B cell (primary cell): ENCODE measurements around the gene SPHKAP.

ENCODE experiments used
- EZH2 ChIP-seq: IDR thresholded peaks from 2 replicates; pipeline ENCODE4 v1.6.1; 2012; ENCODE audit warnings: borderline replicate concordance, low read depth, mild to moderate bottlenecking, moderate library complexity, low read length; ENCODE audit not compliant: insufficient read depth, poor library complexity, severe bottlenecking
- TF ChIP-seq, protein P1 (sequence below): fragments of 200-600 bp; IDR thresholded peaks from one replicate; pipeline ENCODE4 v1.8.0; 2022; ENCODE audit warnings: antibody characterized with exemption, mild to moderate bottlenecking

DNA sequence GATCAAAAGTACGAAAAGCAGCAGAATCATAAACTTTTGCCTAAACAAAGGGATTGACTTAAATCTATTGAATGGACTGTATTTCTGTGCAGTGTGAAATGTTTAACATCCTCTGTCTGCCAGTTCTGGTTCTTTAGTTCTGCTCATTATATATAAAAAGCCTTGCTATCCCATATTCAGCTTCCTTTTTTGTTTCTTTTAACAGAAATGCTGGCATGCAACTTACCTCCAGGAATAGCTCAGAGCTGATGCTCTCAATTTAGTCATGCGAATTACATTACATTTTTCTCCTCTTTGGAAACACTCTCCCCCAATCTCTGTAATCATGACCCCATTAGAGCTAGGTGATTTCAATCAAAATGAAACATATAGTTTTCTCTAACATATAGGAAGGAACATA, 73.6 kb downstream of the SPHKAP start:
- TF ChIP-seq, protein P1, sequence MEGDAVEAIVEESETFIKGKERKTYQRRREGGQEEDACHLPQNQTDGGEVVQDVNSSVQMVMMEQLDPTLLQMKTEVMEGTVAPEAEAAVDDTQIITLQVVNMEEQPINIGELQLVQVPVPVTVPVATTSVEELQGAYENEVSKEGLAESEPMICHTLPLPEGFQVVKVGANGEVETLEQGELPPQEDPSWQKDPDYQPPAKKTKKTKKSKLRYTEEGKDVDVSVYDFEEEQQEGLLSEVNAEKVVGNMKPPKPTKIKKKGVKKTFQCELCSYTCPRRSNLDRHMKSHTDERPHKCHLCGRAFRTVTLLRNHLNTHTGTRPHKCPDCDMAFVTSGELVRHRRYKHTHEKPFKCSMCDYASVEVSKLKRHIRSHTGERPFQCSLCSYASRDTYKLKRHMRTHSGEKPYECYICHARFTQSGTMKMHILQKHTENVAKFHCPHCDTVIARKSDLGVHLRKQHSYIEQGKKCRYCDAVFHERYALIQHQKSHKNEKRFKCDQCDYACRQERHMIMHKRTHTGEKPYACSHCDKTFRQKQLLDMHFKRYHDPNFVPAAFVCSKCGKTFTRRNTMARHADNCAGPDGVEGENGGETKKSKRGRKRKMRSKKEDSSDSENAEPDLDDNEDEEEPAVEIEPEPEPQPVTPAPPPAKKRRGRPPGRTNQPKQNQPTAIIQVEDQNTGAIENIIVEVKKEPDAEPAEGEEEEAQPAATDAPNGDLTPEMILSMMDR = no peak
- TF ChIP-seq EZH2 = no peak
